NCI-H1694 treated with DMSO at 0.1 percent for 48 hours (cell line): Measurements from ENCODE around the gene GPR37L1.
"Not testable (repeated sequence)": the region's sequence is repeated elsewhere in the genome, so short reads cannot be mapped to it uniquely, and the experiment has no call there.

Source experiments
- DNase-seq: peaks from one replicate; lab custom pipeline; 2025; lab: John Stamatoyannopoulos, UW

Gene GPR37L1

GRCh38 chr1:202168861-202169260 lies 46.1 kb downstream of the GPR37L1 start:
- DNase-seq, result no peak

GRCh38 chr1:202170726-202171125 lies 48.0 kb downstream of the GPR37L1 start:
- DNase-seq, result peak; percentile 49

GRCh38 chr1:202171292-202172014 lies 48.7 kb downstream of the GPR37L1 start:
- DNase-seq, result no peak

- DNase-seq, result no peak
Measured at GRCh38 chr1:202172015-202172355, 49.3 kb downstream of the GPR37L1 start.

GRCh38 chr1:202173993-202174392 lies 51.3 kb downstream of the GPR37L1 start:
- no peak for DNase-seq

GRCh38 chr1:202176949-202177927 lies 54.5 kb downstream of the GPR37L1 start:
- no peak for DNase-seq

GRCh38 chr1:202179828-202180750 lies 57.4 kb downstream of the GPR37L1 start:
- no peak for DNase-seq

GRCh38 chr1:202180751-202181139 lies 58.0 kb downstream of the GPR37L1 start:
- DNase-seq, result not testable (repeated sequence)

GRCh38 chr1:202181586-202181985 lies 58.9 kb downstream of the GPR37L1 start:
- no peak for DNase-seq

- no peak for DNase-seq
Measured at GRCh38 chr1:202182040-202182877, 59.5 kb downstream of the GPR37L1 start.
